NT2/D1 (cell line): ENCODE results near the gene AANAT.

Experiments used
- SUZ12 ChIP-seq: IDR thresholded peaks from 2 replicates; pipeline ENCODE4 v1.6.1; 2011; ENCODE audit not compliant: insufficient read length, insufficient read depth; ENCODE audit errors: extremely low read depth
- YY1 ChIP-seq: IDR thresholded peaks from 2 replicates; pipeline ENCODE4 v1.6.1; 2011; ENCODE audit not compliant: insufficient read length, insufficient read depth
- ZNF274 ChIP-seq: IDR thresholded peaks from 2 replicates; pipeline ENCODE4 v1.6.1; 2011; ENCODE audit warnings: mild to moderate bottlenecking, low read depth, low read length

GRCh38 chr17:76422406-76422805 is 45.0 kb upstream of the AANAT start:
- TF ChIP-seq SUZ12, result no peak
- no peak for TF ChIP-seq ZNF274
- no peak for TF ChIP-seq YY1
